Testis (tissue), 3 donors: Measurements from ENCODE around the gene RBM17. TPM values are rescaled to one million over a fixed set of nuclear protein-coding genes. Genes with fewer than 3 reads are reported as not detected.

Experiments used
- DNase-seq: peaks from one replicate; pipeline ENCODE4 v3.0.0-alpha.2; 2019
- H3K27ac ChIP-seq, 2 donors: fragments of 200-600 bp; sonication (generic); one replicate each; pipeline ENCODE4 v1.5.1; 2019
- H3K27me3 ChIP-seq: fragments of 200-600 bp; sonication (generic); one replicate; pipeline ENCODE4 v1.5.1; 2019
- H3K36me3 ChIP-seq: fragments of 200-600 bp; sonication (generic); one replicate; pipeline ENCODE4 v1.5.1; 2017; ENCODE audit warnings: low read depth; ENCODE audit errors: missing control alignments
- H3K4me1 ChIP-seq: fragments of 200-600 bp; sonication (generic); one replicate; pipeline ENCODE4 v1.5.1; 2019
- H3K4me3 ChIP-seq, 2 donors: fragments of 200-600 bp; sonication (generic); one replicate each; pipeline ENCODE4 v1.5.1; 2017 to 2019
- H3K9me3 ChIP-seq: fragments of 200-600 bp; sonication (generic); one replicate; pipeline ENCODE4 v1.5.1; 2017
- POLR2A ChIP-seq: fragments of 450-650 bp; IDR thresholded peaks from one replicate; pipeline ENCODE4 v1.6.1; 2017; ENCODE audit warnings: antibody characterized with exemption, mild to moderate bottlenecking, moderate library complexity
- WGBS, 2 donors: methylation state at CpG; one replicate each; pipeline ENCODE4 v1.1.5; 2018; 5-methylcytosine and 5-hydroxymethylcytosine counted together
- intact Hi-C: fragments of 100-400 bp; cut with DNase I; formaldehyde crosslinking; loops from one replicate; pipeline ENCODE4 v1.15.1; 2023; ENCODE audit warnings: low total_unique reads
- polyA plus RNA-seq: library from polyadenylated mRNA; stranded (reverse); fragments of 350-450 nt; fragmentation: Illumina TruSeq; extraction: RNeasy Lipid Tissue Mini Kit (QIAGEN cat#74804); gene quantifications from one replicate; pipeline ENCODE4 v1.2.3, GENCODE V29; 2014; ENCODE audit warnings: low read depth, low replicate concordance; ENCODE audit not compliant: insufficient read depth
- total RNA-seq, 2 donors: library from RNA; depleted of rRNA; stranded (reverse); fragments of >200 nt; gene quantifications; one replicate each; pipeline ENCODE4 v1.2.3, GENCODE V29; 2016
- TF ChIP-seq, protein P1 (sequence below), 3 experiments: fragments of 450-650 bp in 2 of 3; fragments of 200-600 bp in 1 of 3; sonication (generic) in 1 of 3; IDR thresholded peaks; one replicate each; pipeline ENCODE4 v1.5.1; 2016 to 2019; ENCODE audit warnings: antibody characterized with exemption in 3 of 3, mild to moderate bottlenecking in 2 of 3, moderate library complexity in 1 of 3

RBM17 gene
- total and polyA plus RNA-seq, 3 donors from 2014 or later: 114 to 145 (median 121) TPM

DNA sequence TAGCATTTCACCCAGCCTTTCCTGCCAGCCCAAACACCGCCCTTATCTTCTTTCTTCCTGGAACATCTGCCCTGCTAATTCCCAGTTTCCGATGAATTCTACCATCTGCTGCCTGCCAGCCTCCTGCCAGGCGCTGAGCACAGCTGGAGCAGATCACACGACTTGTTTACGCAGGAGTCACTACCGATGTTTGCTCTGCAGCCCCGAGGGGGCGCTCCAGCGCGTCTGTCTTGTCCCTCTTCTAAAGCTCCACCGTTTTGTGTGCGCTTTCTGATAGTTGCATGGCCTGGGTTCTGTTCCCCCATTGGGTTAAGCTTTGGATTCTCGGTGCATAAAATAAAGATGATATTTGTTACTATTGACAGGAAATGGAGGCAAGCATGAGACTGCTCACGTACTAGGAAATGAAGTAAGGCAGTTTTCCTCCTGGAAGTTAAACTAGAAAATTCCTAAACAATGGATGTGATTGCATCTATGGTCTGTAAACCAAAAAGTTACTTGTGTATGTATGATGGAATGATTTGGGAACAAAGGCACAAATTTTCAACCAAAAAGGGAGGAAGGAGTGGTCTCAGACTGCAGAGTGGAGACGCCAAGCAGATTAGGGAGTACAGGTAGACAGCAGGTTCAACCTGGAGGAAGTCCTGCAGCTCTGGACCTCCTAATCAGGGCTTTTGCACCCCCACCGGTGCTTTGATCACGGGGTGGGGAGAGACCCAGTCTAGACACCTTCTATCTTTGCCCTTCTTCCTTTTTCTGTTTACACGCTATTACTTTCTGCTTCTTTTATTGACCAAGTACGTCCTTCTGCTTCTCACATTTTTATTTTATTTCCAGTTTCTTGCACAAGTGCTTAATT is 2.2 kb upstream of the RBM17 start:
- DNase-seq: peak; percentile 95
- H3K36me3 ChIP-seq: no peaks in the 10 kb centered on the region
- H3K4me1 ChIP-seq: peaks cover 31% of the 10 kb centered on the region
- H3K27me3 ChIP-seq: no peaks in the 10 kb centered on the region
- 17 to 20% methylated on average over 19 of the region's 19 CpGs for WGBS, 2 donors
- no peak overlapping the region for H3K27ac ChIP-seq
- intact Hi-C loops: no loop called here
- H3K9me3 ChIP-seq: no peaks in the 10 kb centered on the region
- TF ChIP-seq POLR2A: no peak
- TF ChIP-seq, protein P1, sequence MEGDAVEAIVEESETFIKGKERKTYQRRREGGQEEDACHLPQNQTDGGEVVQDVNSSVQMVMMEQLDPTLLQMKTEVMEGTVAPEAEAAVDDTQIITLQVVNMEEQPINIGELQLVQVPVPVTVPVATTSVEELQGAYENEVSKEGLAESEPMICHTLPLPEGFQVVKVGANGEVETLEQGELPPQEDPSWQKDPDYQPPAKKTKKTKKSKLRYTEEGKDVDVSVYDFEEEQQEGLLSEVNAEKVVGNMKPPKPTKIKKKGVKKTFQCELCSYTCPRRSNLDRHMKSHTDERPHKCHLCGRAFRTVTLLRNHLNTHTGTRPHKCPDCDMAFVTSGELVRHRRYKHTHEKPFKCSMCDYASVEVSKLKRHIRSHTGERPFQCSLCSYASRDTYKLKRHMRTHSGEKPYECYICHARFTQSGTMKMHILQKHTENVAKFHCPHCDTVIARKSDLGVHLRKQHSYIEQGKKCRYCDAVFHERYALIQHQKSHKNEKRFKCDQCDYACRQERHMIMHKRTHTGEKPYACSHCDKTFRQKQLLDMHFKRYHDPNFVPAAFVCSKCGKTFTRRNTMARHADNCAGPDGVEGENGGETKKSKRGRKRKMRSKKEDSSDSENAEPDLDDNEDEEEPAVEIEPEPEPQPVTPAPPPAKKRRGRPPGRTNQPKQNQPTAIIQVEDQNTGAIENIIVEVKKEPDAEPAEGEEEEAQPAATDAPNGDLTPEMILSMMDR (IDR thresholded peaks at IDR 0.05): peak; percentile 71 to 77 (median 73)
- no peak overlapping the region for H3K4me3 ChIP-seq

DNA sequence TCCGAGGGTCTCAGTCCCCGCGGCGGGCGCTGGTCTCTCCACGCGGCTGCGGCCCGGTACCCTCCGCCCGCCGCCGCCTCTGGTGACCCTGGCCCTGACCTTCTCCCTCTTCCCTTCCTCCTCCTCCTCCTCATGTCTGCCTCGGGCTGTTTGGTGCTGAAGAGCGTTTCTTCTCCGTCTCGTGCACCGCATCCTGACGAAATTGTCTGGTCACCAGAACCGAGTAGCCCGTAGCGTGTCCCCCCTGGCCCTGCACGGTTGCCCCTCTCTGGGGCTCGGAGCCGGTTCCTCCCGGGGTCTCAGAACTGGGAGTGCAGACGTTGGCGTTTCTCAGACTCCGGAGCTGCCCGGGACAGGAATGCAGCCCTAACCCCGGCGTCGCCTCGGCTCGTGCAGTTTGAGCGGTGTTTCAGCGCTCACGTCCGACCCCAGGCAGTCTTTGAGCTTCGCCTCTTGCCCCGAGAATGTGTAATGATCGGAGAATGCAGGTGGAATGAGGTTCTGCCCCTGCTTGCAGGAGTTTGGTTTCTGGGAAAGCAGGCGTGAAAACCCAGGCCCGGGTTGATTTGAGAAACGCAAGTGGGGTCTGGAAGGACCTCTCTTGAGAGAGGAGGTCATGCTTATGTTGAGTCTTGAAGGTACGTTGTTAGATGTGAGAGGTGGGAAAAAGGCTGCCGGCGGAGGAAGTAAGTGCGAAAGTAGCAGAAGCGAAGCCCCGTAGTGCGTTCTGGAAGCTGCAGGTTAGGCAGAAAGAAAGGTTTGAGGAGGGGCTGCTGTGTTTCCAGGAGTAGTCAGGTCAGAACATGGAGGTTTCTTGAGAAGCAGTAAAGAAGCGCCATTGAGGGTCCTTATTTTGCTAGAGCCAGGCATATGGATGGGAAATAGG is 743 bp downstream of the RBM17 start:
- TF ChIP-seq, protein P1 (IDR thresholded peaks at IDR 0.05): no peak
- no peak for TF ChIP-seq POLR2A
- peak overlapping the region; percentile 16 to 87 for H3K27ac ChIP-seq
- H3K36me3 ChIP-seq: no peaks in the 10 kb centered on the region
- WGBS, 2 donors: 0 to 1% methylated on average over 41 to 53 of the region's 53 CpGs
- intact Hi-C loops: no loop called here
- peaks cover 30% of the 10 kb centered on the region for H3K4me1 ChIP-seq
- DNase-seq: peak; percentile 40
- H3K27me3 ChIP-seq: no peaks in the 10 kb centered on the region
- peak overlapping the region; percentile 94 to 98 for H3K4me3 ChIP-seq
- no peaks in the 10 kb centered on the region for H3K9me3 ChIP-seq

DNA sequence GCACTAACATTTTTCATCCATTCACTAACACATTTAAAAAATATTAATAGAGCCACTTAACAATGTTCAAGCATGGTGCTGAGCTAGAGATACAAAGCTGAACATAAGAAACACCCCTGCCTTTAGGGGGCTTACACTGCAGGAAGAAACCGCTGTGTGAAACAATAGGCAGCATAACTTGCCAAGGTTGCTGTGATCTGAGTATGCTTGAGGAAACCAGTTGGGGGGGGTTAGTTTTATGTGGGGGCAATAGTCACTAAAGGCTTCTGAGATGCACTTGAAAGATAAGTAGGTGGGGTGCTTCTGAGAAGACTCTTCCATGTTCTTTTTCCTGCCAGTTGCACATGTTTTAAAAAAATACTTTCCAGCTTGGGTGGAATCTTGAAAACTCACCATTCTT is 2.8 kb downstream of the RBM17 start:
- Histone ChIP-seq H3K9me3 (no peaks in the 10 kb centered on the region), H3K4me3 (no peak overlapping the region), H3K27ac (no peak overlapping the region), H3K4me1 (peaks cover 34% of the 10 kb centered on the region), H3K27me3 (no peaks in the 10 kb centered on the region), H3K36me3 (no peaks in the 10 kb centered on the region)
- TF ChIP-seq, protein P1 (IDR thresholded peaks at IDR 0.05): no peak
- no peak for TF ChIP-seq POLR2A
- 31 to 39% methylated on average over 1 of the region's 1 CpG for WGBS, 2 donors
- DNase-seq: no peak
- intact Hi-C loops: no loop called here

DNA sequence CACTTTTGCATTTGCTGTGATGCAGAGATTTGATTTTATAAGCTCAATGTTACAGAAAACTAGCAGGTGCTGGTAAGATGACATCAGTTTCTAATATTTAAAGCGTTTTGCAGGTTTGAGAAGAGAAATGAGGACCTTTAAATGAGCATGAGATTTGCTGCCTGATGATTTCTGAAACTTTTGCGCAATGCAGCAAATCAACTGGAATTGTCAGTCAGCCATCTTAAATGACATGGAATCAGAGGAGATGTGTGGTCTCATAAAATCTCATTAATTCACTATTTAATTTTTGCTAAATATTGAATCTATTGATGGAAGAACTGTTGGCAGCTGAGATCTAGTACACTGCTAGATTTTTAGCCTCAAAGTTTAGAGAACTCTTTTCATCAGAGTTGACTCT is 3.9 kb downstream of the RBM17 start:
- H3K27ac ChIP-seq: no peak overlapping the region
- H3K36me3 ChIP-seq: no peaks in the 10 kb centered on the region
- no peak overlapping the region for H3K4me3 ChIP-seq
- H3K4me1 ChIP-seq: peaks cover 30% of the 10 kb centered on the region
- WGBS, 2 donors: 76% methylated on average over 2 of the region's 2 CpGs
- H3K9me3 ChIP-seq: no peaks in the 10 kb centered on the region
- no peak for DNase-seq
- intact Hi-C loops: no loop called here
- H3K27me3 ChIP-seq: no peaks in the 10 kb centered on the region
- TF ChIP-seq, protein P1 (IDR thresholded peaks at IDR 0.05): no peak
- TF ChIP-seq POLR2A: no peak
